Non-pigmented ciliary epithelial cell (primary cell): ENCODE results near the gene CYS1.

Experiments
- DNase-seq: peaks from one replicate; pipeline ENCODE4 v3.0.0-alpha.2; 2010; ENCODE audit warnings: low read depth

CYS1 gene

DNA sequence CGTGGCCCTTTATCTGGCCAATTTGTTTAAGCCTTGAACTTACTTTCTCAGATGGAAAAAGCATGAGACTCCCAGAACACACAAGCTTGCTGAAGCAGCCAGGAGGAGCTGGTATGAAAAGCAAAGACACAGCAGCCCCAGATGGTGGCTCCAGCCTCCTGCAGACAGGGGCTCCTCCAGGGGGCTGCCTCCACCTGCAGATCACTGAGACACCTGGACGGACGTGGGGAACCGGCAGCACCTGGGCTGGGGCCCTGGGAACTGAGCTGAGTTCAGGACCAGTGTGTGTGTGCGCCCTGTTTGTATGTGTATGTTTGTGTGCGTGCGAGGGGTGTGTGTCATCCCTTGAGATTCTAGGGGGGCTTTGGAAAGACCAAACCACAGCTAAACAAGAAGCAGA lies 8.6 kb downstream of the CYS1 start:
- DNase-seq: no peak

DNA sequence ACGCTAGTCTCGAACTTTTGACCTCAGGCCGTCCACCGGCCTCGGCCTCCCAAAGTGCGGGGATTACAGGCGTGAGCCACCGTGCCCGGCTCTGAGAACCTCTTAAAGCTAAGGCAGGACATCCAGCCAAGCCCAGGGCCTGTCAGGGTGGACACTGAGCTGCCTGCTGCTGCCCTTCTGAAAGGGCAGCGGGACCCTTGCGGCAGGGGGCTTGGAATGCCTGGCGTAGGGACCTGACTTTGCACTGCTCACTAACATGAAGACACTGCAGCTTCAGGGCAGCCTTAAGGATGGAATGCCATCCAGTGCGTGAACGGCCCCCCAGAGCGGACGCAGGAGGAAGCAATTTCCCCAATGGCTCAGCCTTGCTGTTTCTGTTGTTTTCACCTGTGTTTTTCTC lies 9.0 kb downstream of the CYS1 start:
- DNase-seq: no peak

DNA sequence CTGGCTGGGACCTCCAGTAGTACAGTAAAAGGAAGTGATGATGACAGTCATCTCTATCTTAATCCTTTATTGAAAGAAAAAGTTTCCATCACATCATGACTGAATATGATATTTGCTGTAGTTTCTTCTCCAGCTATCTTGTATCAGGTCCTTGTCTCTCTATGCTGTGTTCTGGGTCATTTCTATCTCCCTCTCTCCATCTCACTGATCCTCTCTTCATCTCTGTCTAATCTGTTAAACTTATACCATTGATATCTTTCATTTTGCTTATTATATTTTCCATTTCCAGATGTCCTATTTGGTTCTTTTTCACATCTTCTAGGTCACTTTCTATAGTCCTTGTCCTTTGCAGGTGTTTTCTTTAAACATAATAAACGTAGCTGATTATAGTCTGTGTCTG lies 12.3 kb downstream of the CYS1 start:
- no peak for DNase-seq

DNA sequence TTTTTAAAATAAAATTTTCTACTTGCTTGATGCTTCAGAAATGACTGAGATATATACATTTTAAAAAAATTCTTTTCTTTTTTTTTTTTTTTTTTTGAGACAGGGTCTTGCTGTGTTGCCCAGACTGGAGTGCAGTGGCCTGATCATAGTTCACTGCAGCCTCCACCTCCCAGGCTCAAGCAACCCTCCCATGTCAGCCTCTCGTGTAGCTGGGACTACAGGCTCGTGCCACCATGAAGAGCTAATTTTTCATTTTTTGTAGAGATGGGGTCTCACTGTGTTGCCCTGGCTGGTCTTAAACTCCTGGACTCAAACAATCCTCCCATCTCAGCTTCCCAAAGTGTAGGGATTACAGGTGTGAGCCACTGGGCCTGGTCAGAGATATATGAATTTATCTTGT lies 12.9 kb downstream of the CYS1 start:
- no peak for DNase-seq

DNA sequence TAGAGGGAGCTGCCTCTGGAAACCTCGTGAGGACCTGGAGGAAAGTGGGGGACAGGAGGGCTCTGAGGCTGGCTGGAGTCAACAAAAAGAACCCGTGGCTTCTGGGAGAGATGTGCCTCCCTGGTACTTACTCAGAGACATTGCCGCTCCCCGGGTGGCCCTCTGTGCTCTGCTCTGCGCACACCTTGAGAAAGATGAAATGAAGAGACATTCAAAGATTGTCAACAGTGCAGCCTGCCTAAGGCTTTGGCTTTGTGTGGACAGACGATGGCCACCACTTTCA lies 14.5 kb downstream of the CYS1 start:
- no peak for DNase-seq

DNA sequence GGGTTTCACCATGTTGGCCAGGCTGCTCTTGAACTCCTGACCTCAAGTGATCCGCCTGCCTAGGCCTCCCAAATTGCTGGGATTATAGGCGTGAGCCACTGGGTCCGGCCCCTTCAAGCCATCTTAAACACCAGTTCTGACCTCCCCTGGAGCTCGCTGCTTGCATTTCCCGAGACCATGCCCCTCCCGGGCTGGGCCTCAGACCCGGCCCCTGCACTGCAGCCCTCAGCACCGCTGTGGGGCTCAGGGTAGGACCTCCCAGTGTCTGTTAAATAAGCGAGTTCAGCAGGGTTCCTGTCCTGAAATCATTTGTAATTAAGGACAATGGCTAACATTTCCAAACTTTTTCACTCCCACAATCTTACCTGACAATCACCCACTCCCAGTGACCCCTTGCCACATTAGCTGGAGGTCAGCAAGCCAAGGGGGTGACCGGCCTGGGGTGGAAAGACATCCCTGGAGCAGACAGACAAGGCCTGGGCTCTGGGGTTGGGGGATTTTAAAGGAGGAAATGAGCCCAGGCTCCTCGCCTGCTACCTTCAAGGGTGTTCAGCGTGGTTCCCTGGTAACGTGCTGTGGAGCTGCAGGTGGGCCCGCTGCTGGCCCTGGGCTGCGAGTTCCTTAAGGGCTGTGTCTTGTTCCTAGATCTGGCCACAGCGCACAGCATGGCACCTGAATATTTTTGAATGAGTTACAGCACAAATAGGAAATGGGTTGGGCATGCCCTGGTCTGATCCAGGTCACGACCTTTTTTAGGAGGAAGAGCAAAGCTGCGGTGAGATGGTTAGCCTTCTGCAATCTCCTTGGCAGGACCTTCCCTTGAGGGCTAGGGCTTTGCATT lies 15.1 kb downstream of the CYS1 start:
- no peak for DNase-seq

DNA sequence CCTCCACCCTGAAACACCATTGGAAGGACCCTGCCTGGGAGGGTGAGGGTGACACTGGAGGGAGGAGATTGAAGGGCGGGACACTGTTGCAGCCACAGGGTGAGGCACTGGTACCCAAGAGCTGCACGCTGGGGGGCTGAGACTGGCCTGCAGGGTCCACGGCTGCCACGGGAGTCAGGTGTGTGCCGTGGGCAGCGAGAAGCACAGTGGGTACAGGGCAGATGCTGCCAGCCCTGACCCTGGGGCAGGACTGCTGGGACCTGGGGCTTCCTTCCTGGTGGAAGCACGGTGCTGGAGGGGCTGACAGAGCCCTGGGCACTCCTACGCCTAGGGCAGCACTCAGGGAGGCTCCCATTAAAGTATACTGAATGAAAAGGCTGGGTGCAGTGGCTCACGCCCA lies 16.6 kb downstream of the CYS1 start:
- no peak for DNase-seq

DNA sequence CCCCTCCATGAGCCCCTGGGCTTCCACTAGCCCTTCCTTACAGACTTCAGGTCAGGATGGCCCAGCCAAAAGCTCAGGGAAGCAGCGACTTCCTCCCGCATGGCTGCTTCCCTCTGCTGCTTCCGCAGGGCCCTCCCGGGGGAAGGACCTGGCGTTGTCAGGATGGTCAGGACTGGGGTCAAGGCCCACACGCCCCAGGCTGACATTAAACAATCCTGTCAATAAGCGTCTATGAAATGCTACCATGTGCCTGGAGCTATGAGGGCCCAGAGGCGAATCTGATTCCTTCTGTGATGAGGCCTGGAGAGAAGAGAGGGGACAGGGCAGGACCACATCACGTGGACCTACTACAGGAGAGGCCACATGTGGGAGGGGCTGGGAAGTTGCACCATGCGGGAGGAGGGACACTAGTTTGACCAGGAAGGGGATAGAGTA lies 17.3 kb downstream of the CYS1 start:
- DNase-seq: no peak

DNA sequence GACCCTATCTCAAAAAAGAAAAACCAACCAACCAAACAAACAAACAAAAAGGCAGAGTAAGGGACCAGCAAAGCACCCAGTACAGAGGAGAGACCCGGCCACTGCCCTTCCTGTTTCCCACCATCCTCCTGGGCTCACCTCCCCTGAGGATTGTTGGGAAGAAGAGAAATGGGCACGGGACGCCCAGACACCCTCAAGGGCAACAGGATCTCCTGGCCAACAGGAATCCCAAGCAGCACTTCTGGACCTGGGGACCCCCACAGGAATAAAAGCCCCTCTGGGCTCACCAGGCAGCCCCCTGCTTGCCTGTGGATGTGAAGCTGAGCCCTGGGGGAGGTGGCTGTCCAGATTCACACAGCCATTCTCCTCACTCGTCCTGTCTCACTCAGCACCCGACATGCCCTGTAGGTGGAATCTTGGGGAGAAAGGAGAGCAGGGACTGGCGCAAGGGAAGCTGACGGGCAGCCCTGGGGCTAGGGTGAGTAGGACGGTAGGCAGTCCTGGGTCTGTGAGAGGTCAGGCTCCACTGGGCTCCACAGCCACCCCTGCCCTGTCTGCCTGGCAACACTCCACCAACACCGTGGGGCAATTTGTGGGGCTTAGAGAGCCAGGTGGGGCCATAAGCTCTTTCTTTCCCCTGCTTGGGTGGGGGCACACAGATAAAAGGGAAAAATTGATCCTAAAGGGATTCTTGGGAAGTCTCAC lies 18.8 kb downstream of the CYS1 start:
- no peak for DNase-seq

DNA sequence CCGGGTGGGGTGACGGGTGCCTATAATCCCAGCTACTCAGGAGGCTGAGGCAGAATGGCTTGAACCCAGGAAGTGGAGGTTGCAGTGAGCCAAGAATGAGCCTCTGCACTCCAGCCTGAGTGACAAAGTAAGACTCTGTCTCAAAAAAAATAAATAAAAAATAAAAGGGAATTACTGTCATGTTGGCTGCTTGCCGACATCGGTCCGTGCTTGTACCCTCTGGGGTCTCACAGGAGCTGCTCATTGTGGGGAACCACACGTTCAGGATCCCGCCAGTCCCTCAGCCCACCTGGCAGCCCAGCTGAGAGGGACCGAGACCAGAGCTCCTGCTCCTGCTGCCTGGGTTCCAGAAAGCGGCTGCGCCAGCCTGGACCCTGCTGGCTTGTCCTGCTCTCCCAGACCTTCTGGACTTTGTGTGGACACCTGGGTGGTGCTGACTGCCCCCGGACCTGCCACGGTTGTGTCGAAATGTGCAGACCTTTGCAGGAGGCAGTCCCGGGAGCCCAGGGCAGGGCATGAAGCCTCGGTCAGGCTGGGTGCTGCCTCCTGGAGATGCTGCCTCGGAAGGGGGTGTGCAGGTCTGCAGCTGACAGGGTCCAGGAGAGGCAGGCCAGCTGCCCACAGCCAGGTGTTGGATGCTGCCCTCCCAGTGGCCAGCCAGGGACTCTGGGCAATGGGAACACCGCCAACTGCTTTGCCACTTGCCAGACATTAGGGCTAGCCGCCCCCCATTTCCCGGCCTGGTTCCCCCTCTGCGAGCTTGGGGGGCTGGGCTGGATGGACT lies 20.5 kb downstream of the CYS1 start:
- no peak for DNase-seq

DNA sequence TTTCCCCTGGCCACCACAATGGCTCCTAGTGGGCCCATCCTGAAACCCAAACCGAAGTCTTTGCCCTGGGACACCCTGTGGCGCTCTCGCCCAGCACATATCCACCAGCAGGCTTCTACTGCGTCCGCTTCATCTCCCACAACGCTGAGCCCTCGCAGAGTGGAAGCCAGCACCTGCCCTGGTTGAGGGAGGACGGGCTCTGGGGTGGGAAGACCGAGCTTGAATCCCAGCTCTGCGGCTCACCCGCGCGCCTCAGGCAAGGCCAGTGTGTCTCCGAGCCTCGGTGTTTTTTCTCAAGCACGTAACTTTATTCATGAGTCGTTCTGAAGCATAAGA lies 21.2 kb downstream of the CYS1 start:
- DNase-seq: no peak

DNA sequence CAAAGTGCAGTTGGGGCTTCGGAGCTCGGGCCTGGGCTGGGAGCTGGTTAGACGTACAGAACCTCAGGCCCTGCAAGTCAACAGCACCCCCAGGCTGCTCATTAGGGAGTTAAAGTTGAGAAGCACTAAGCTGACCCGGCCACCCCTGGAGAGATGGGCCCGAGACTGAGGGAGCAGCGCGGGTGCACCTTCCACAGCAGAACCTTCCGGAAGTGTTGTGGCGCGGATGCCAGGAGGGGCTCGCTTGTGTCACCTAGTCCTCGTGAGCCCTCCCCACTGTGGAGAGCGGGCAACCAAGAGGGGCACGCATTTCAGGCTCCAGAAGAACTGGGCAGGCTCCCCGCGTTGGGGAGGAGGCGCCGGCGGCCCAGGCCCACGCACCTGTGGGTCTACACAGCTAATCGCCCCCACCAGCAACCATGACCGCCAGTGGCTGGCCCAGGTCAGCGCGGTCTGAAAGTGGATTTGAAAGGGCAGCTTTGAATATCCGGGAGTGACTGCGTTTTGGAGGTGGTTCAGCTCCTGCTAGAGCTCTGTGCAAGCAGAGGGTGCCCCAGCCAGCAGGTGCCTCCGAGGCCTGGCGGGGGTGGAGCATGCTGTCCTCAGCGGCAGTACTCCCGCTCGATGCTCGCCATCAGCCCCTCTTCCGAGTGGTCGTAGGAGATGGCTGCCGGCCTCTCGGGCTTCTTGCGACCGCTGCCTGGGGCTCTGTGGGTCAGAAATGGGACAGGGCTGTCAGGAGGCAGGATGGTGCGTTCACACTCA lies 21.8 kb downstream of the CYS1 start:
- DNase-seq: no peak

DNA sequence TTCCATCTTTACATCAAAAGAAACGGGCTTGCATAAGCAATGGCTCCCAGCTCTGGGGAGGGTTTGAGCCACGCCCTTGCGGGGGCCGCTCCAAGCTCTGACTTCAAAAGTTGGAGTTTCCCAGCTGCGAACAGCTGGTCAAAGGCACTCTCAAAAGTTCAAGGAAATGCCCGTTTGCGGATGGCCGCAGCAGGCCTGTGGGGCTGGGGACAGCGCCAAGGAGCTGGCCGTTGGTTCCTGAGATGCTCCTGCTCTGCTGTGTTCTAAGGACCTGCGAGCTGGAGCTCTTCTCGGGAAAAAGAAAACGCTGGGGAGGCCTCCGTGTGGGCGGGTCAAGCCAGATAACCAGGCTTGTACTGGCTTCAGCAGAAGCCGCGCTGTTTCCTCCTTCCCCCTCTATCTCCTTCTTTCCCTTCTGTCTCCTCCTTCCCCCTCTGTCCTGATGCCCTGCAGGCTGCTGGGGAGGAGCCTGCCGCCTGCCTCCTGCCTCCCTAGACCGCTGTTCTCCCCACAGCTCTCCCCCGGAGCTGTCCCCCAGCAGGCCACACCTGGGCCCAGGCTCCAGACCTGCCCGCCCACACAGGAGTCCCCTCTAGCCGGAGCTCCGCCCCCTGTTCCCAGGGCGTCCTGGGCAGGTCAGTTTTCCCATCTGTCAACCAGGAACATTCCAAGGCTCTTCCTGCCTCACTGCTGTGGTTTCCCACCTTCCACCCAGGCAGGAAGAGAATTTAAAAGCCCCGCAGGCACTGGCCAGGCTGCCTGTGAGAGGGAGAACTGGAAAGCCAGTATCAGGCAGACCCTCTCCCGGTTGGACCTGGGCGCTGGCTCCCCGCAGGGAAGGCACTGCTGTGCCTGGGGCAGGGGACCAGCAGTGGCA lies 22.7 kb downstream of the CYS1 start:
- no peak for DNase-seq

DNA sequence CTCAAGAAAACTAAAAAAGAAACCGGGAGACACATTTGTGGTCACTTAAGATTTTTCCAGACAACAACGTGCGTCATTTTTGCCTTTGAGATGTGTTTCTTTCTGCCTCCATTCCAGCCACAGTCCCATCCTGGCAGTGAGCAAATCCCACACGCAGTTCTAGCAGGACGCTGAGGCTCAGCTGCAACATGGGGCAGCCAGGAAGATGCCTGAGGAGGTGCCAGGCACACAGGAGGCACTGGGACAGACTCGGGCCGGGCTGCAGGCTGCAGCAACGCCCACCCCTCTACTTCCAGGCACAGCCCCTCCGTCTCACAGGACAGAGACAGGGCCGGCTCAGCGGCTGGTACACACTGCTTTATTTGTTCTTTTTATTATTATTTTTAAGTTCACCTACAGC lies 23.8 kb downstream of the CYS1 start:
- DNase-seq: no peak

DNA sequence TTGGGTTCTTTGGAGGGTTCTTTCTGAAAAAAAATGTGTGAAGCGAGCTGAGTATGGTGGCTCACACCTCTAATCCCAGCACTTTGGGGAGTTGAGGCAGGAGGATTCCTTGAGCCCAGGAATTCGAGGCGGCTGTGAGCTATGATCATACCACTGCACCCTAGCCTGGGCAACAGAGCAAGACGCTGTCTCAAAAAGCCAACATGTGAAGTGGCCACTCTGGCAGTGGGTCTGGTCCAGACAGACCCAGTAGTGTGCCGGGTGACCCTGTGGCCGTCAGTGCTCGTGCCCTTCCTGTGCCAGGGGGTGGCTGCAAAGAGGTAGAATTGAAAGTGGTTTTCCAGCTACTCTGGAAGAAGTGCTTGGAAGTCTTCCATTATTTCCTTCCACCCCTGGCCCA lies 25.2 kb downstream of the CYS1 start:
- DNase-seq: no peak

DNA sequence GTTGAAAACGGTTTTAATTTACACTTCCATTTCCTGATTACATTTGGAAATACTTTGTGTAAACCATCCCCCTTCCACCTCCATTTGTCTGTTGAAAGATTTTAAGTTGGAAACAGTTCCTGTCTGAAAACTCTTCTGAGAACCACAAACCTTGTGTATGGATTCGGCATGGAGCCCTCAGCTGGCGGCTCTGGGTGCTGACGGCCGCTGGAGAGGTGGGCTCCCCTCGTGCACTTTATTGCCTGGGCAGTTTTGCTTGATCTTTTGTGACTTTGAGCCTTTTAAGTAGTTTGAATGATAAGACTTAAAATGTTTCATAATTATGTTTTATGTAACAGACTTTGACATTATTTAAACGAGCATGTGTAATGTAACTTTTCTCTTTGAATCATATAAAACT lies 25.8 kb downstream of the CYS1 start:
- DNase-seq: no peak

DNA sequence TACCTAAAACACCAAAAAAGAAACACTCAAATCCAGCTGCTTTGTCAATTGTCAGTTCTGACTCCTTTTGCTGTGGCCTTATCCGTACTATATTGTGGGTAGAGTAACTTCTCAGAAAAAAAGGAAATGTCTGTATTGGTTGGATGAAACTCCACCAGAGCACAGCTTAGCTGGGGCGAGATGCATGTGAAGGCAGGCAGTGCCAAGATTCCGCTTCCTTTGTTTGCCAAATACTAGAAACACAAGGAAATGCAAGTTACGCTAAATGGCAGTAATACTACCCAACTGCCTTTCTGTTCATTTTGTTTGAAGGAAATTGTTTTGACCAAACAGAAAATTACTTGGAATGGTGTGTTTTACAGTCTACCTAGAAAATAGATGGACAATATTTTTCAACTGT lies 26.9 kb downstream of the CYS1 start:
- DNase-seq: no peak

DNA sequence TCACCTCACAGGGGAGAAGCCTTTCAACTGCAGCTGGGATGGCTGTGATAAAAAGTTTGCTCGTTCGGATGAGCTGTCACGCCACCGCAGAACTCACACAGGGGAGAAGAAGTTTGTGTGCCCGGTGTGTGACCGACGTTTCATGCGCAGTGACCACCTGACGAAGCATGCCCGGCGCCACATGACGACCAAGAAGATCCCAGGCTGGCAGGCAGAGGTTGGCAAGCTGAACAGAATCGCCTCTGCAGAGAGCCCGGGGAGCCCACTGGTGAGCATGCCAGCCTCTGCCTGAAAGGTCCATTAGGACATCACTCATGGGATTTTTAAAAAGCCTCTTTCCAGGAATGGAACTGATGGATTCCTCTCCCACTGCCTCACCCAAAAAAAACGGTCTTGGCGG lies 28.0 kb downstream of the CYS1 start:
- no peak for DNase-seq

DNA sequence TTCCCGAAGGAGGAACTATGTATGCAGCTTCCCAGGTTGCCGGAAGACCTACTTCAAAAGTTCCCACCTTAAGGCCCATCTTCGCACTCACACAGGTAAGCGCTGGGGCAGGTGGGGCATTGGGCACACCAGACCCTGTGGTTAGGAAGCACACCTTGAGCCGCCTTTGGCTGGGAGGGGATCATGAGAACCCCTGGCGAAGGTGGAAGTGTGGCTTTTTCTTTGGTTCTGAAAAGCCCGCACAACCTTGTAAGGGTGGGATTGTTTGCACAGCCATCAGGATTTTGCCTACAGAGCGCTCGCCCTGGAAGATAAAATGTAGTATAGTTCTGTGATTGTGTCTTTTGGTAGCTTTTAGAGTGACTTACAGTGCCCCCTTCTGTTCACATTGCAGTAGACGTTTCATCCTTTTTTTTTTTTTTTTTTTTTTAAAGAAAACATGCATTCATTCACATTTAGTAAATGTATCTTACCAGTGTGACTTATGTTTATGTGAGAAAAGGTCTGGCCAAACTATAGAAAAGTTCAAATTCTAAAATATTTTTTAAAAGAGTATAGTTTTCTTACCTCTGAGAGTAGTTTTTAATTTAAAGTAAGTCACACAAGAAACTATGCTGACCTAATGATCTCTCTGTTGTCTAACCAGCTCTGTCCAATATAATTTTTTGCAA lies 31.6 kb downstream of the CYS1 start:
- DNase-seq: no peak

DNA sequence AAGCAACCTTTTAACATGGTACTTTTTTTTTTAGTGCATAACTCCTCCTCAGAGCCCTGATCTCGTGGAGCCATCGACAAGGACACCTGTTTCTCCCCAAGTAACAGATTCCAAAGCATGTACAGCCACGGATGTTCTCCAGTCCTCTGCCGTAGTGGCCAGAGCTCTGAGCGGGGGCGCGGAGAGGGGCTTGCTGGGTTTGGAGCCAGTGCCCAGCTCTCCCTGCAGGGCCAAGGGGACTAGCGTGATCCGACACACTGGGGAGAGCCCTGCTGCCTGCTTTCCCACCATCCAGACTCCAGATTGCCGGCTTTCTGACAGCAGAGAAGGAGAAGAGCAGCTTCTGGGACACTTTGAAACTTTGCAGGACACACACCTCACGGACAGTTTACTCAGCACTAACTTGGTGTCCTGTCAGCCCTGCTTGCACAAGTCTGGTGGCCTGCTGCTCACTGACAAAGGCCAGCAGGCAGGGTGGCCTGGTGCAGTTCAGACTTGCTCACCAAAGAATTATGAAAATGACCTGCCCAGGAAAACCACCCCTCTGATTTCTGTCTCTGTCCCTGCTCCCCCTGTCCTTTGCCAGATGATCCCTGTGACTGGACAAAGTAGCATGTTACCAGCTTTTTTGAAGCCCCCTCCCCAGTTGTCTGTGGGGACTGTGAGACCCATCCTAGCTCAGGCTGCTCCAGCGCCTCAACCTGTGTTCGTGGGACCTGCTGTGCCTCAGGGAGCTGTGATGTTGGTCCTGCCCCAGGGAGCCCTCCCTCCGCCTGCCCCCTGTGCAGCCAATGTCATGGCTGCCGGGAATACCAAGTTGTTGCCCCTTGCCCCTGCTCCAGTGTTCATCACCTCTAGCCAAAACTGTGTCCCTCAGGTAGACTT lies 32.4 kb downstream of the CYS1 start:
- DNase-seq: no peak
